Nephron (organoid): ENCODE data around the gene TTLL5.

Experiments used
- H3K27ac Mint-ChIP-seq, 3 experiments: 2 replicates each; pipeline ENCODE4 v1.8.0; 2020; ENCODE audit warnings: mixed read lengths in 3 of 3, mild to moderate bottlenecking in 2 of 3, moderate library complexity in 1 of 3
- H3K27me3 Mint-ChIP-seq: 2 replicates; pipeline ENCODE4 v1.8.0; 2021; ENCODE audit warnings: low read depth, mild to moderate bottlenecking, moderate library complexity, mixed read lengths
- H3K36me3 Mint-ChIP-seq: 2 replicates; pipeline ENCODE4 v1.8.0; 2020; ENCODE audit warnings: low read depth, mixed read lengths
- H3K4me1 Mint-ChIP-seq: 2 replicates; pipeline ENCODE4 v1.8.0; 2020; ENCODE audit warnings: mixed read lengths
- H3K4me3 Mint-ChIP-seq, 3 experiments: 2 replicates each; pipeline ENCODE4 v1.8.0; 2020; ENCODE audit warnings: mild to moderate bottlenecking in 3 of 3, mixed read lengths in 3 of 3, moderate library complexity in 2 of 3
- H3K9me3 Mint-ChIP-seq: 2 replicates; pipeline ENCODE4 v1.8.0; 2020; ENCODE audit warnings: mixed read lengths
- TF ChIP-seq, protein P1 (sequence below), 3 experiments: fragments of 200-600 bp; sonication (generic); IDR thresholded peaks; one replicate each; pipeline ENCODE4 v1.5.0; 2021; ENCODE audit warnings: antibody characterized with exemption in 3 of 3; ENCODE audit not compliant: unreplicated experiment in 3 of 3

TTLL5 gene

DNA sequence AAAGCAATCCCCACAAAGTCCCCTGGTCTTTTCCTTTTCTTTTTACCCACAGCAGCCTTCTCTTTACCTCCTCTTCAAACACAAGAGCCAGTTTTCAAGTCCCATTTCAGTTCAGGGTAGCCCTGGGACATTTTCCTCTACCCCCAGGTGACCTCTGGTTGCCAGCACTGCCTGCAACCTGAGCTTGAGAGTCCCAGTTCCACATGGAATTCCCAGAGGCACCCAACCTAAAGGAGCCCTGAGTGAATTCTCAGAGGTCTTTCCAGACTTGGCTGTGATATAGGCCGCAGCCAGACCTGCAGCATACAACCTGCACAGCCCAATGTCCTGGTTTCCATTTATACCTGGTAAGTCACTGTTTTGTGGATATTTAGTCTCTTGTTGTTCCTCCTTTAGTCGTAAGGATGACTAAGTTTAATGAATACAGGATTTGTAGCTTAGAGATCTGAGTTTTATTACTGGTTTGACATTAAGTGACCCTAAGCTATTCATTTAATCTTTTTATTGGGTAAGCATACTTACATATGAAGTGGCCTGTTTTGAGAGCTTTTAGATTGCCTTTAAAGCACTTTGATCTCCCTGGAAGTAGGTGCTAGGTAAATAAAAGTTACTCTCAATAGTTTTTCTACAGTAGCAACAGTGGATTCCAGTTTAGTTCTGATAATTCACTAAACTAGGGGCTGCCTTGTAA is 160.9 kb downstream of the TTLL5 start:
- Mint-ChIP-seq H3K9me3 (no peaks in the 10 kb centered on the region), H3K36me3 (peaks cover 22% of the 10 kb centered on the region), H3K27me3 (no peaks in the 10 kb centered on the region), H3K4me3 (peak overlapping the region in 1 of 3 experiments; percentile 44), H3K27ac (peak overlapping the region; percentile 81 to 99 (median 97)), H3K4me1 (peaks cover 63% of the 10 kb centered on the region)
- TF ChIP-seq, protein P1, sequence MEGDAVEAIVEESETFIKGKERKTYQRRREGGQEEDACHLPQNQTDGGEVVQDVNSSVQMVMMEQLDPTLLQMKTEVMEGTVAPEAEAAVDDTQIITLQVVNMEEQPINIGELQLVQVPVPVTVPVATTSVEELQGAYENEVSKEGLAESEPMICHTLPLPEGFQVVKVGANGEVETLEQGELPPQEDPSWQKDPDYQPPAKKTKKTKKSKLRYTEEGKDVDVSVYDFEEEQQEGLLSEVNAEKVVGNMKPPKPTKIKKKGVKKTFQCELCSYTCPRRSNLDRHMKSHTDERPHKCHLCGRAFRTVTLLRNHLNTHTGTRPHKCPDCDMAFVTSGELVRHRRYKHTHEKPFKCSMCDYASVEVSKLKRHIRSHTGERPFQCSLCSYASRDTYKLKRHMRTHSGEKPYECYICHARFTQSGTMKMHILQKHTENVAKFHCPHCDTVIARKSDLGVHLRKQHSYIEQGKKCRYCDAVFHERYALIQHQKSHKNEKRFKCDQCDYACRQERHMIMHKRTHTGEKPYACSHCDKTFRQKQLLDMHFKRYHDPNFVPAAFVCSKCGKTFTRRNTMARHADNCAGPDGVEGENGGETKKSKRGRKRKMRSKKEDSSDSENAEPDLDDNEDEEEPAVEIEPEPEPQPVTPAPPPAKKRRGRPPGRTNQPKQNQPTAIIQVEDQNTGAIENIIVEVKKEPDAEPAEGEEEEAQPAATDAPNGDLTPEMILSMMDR (IDR thresholded peaks at IDR 0.05; ENCODE audit: unreplicated experiment in 3 of 3), result no peak

GRCh38 chr14:75822522-75823141 is 161.6 kb downstream of the TTLL5 start:
- peaks cover 64% of the 10 kb centered on the region for H3K4me1 Mint-ChIP-seq
- no peaks in the 10 kb centered on the region for H3K27me3 Mint-ChIP-seq
- peaks cover 17% of the 10 kb centered on the region for H3K36me3 Mint-ChIP-seq
- peak overlapping the region in 2 of 3 experiments; percentile 32 to 44 for H3K4me3 Mint-ChIP-seq
- no peaks in the 10 kb centered on the region for H3K9me3 Mint-ChIP-seq
- H3K27ac Mint-ChIP-seq, result peak overlapping the region; percentile 81 to 99 (median 97)
- TF ChIP-seq, protein P1 (IDR thresholded peaks at IDR 0.05; ENCODE audit: unreplicated experiment in 3 of 3), result no peak

- no peaks in the 10 kb centered on the region for H3K27me3 Mint-ChIP-seq
- H3K4me3 Mint-ChIP-seq, result peak overlapping the region in 2 of 3 experiments; percentile 0 to 44
- peaks cover 64% of the 10 kb centered on the region for H3K4me1 Mint-ChIP-seq
- peak overlapping the region; percentile 81 to 99 (median 97) for H3K27ac Mint-ChIP-seq
- peaks cover 17% of the 10 kb centered on the region for H3K36me3 Mint-ChIP-seq
- TF ChIP-seq, protein P1 (IDR thresholded peaks at IDR 0.05; ENCODE audit: unreplicated experiment in 3 of 3), result no peak
- no peaks in the 10 kb centered on the region for H3K9me3 Mint-ChIP-seq
Observed at GRCh38 chr14:75823334-75823733, 162.3 kb downstream of the TTLL5 start.

GRCh38 chr14:75824318-75824717 is 163.3 kb downstream of the TTLL5 start:
- TF ChIP-seq, protein P1 (IDR thresholded peaks at IDR 0.05; ENCODE audit: unreplicated experiment in 3 of 3), result no peak
- Mint-ChIP-seq H3K4me1 (peaks cover 64% of the 10 kb centered on the region), H3K27ac (peak overlapping the region; percentile 53 to 99 (median 97)), H3K36me3 (peaks cover 17% of the 10 kb centered on the region), H3K4me3 (peak overlapping the region in 2 of 3 experiments; percentile 9 to 47), H3K27me3 (no peaks in the 10 kb centered on the region), H3K9me3 (no peaks in the 10 kb centered on the region)

DNA sequence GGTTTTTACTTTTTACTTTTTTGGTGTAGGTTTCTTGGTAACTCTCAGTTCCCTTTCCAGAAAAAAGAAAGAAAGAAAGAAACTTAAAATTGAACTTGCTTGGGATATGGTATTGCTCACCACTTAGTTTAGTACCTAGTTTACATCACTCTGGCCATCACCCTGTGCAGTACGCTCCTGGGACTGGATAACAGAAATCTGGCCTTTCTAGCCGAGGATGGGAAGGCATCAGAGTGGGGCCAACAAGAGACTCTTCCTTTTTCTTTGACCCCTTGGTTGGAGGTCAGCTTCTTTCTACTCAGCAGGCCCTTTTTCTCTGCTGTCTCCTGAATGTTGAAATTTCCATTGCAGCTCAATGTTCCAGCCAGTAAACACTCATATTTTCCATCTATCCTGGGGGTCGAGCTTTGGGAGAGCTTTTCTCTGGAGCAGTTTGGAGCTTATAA is 164.1 kb downstream of the TTLL5 start:
- TF ChIP-seq, protein P1 (IDR thresholded peaks at IDR 0.05; ENCODE audit: unreplicated experiment in 3 of 3), result no peak
- Mint-ChIP-seq H3K36me3 (peaks cover 11% of the 10 kb centered on the region), H3K27ac (peak overlapping the region; percentile 86 to 99 (median 97)), H3K9me3 (no peaks in the 10 kb centered on the region), H3K4me3 (peak overlapping the region in 2 of 3 experiments; percentile 5 to 16), H3K4me1 (peaks cover 64% of the 10 kb centered on the region), H3K27me3 (no peaks in the 10 kb centered on the region)
